ENCODE measurements around the gene FAM110D. TPM values are rescaled to one million over a fixed set of nuclear protein-coding genes. Genes with fewer than 3 reads are reported as not detected.

Gene FAM110D
- total RNA-seq, 1 donor: not detected

DNA sequence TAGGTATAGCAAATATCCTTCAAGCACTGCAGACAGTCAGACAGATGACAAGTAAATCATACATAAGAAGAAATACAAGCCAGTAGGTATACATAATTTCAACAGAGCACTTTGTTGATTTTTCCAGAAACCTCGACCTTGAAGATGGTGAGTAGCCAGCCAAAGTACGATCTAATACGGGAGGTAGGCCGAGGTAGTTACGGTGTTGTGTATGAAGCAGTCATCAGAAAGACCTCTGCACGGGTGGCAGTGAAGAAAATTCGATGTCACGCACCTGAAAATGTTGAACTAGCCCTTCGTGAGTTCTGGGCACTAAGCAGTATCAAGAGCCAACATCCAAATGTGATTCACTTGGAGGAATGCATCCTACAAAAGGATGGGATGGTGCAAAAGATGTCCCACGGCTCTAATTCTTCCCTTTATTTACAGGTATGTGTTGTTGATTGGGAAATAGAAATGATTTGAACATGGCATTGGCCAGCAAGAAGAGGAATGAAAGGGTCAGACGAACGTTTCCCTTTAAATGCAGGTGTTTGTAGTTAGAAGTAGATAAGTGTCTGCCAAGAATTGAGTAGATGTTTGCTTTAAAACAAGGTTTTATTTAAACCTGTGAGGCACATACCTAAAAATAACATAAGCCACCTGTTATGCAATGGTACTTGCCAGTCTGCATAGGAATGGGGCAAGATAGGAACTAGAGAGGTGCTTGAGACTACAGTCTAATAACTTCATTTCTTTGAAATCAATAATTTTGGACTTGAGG is 44.5 kb upstream of the FAM110D start:
- DNase-seq (ENCODE audit: low read depth): no peak
- H3K4me3 ChIP-seq (ENCODE audit: low read depth, low read length): no peak overlapping the region

DNA sequence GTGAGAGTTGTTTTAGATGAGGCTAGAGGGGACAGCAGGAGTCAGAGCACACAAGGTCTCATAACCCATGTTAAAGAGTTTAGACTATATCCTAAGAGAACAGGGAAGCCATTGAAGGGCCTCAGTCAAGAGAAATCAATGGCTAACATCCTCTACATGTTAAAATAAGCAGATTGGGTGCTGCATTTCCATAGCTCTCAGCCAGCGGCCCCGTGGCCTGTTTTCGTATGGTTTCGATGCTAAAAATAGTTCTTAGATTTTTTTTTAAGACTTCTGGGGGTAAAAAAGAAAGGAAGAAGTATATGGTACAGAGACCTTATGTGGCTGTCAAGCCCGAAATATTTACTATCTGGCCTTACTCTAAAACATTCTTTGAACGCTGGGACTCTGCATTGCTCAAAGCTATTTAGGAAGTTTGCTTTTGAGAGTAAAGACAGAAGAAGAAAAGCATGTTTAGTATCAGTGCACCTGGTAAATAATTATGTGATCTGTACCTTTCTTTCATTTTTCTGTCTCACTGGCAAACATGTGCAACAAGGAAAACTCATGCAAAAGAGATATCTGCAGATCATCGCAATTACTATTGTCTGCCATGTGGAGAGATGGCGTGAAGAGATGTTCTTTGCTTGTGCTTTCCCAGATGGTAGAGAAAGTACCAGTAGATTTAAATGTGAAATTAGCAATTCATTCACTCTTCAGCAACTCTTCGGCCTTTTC is 38.8 kb upstream of the FAM110D start:
- TF ChIP-seq, protein P1, sequence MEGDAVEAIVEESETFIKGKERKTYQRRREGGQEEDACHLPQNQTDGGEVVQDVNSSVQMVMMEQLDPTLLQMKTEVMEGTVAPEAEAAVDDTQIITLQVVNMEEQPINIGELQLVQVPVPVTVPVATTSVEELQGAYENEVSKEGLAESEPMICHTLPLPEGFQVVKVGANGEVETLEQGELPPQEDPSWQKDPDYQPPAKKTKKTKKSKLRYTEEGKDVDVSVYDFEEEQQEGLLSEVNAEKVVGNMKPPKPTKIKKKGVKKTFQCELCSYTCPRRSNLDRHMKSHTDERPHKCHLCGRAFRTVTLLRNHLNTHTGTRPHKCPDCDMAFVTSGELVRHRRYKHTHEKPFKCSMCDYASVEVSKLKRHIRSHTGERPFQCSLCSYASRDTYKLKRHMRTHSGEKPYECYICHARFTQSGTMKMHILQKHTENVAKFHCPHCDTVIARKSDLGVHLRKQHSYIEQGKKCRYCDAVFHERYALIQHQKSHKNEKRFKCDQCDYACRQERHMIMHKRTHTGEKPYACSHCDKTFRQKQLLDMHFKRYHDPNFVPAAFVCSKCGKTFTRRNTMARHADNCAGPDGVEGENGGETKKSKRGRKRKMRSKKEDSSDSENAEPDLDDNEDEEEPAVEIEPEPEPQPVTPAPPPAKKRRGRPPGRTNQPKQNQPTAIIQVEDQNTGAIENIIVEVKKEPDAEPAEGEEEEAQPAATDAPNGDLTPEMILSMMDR (IDR thresholded peaks at IDR 0.05; ENCODE audit: insufficient read depth, low read length): no peak
- no peak for DNase-seq (ENCODE audit: low read depth)
- H3K4me3 ChIP-seq (ENCODE audit: low read depth, low read length): no peak overlapping the region

More for the DNA sequence above, 44.5 kb upstream of the FAM110D start:
- TF ChIP-seq, protein P1 (IDR thresholded peaks at IDR 0.05; ENCODE audit: insufficient read depth, low read length): no peak

DNA sequence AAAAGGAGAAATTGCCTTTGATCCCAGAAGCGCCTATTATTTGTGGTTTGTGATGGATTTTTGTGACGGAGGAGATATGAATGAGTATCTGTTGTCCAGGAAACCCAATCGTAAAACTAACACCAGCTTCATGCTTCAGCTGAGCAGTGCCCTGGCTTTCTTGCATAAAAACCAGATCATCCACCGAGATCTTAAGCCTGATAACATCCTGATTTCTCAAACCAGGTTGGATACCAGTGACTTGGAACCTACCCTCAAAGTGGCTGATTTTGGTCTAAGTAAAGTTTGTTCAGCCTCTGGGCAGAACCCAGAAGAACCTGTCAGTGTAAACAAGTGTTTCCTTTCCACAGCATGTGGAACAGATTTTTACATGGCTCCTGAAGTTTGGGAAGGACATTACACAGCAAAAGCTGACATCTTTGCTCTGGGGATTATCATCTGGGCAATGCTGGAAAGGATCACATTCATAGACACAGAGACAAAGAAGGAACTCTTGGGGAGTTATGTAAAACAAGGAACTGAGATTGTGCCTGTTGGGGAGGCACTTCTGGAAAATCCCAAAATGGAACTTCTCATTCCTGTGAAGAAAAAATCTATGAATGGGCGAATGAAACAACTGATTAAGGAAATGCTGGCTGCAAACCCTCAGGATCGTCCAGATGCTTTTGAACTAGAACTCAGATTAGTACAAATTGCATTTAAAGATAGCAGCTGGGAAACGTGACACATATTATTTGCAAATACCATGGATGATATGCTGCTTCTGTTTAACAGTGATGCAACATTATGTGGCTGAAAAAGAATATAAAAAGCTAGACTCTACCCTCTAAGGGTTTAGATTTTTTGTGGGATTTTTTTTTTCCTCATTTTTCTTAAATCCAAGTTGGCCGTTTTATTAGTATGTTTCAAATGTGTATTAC is 36.8 kb upstream of the FAM110D start:
- H3K4me3 ChIP-seq (ENCODE audit: low read depth, low read length): no peak overlapping the region
- no peak for DNase-seq (ENCODE audit: low read depth)
- TF ChIP-seq, protein P1 (IDR thresholded peaks at IDR 0.05; ENCODE audit: insufficient read depth, low read length): no peak

DNA sequence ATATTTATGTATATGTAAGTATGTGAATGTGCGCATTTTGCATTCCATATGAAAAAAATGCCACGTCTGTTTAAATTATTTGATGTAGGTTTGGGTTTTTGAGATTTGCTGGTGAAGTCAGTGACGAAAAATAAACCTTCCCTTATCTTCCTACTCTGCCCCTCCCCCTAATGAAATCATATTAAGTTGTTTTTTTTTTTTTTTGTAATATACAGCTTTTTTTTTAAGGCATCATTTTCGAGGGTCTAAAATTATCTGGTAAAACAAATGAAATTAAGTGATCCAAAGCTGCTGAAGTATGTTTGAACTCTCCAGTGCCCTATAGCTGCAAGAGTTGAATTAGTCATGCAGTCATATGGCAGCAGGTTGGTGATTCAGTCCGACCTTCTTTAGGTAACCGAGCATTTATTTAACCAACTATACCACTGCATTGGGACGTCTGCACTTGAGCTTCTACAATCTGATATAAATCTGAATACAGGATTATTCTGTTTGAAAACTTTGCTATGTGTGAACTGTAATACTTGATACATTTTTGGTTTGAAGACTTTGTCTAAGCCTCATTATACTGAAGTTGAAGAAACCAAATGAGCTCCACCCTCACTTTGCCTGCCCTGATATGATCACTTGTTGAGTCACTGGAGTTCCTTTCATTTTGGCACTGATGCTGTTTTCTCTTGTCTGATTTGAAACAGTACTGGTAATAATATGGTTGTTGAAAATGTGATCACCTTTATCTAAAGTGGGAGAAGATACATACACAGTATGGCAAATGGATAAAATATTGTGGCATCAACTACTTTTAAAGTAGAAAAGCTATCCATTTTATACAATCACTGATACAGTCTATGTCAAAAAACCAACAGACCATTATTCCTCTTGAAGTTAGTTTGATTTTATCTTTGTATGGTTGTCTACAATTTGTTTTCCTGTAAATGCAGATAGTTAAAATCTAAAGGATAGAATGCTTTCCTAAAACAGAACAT is 35.6 kb upstream of the FAM110D start:
- H3K4me3 ChIP-seq (ENCODE audit: low read depth, low read length): no peak overlapping the region
- peak; percentile 53 for DNase-seq (ENCODE audit: low read depth)
- TF ChIP-seq, protein P1 (IDR thresholded peaks at IDR 0.05; ENCODE audit: insufficient read depth, low read length): no peak

DNA sequence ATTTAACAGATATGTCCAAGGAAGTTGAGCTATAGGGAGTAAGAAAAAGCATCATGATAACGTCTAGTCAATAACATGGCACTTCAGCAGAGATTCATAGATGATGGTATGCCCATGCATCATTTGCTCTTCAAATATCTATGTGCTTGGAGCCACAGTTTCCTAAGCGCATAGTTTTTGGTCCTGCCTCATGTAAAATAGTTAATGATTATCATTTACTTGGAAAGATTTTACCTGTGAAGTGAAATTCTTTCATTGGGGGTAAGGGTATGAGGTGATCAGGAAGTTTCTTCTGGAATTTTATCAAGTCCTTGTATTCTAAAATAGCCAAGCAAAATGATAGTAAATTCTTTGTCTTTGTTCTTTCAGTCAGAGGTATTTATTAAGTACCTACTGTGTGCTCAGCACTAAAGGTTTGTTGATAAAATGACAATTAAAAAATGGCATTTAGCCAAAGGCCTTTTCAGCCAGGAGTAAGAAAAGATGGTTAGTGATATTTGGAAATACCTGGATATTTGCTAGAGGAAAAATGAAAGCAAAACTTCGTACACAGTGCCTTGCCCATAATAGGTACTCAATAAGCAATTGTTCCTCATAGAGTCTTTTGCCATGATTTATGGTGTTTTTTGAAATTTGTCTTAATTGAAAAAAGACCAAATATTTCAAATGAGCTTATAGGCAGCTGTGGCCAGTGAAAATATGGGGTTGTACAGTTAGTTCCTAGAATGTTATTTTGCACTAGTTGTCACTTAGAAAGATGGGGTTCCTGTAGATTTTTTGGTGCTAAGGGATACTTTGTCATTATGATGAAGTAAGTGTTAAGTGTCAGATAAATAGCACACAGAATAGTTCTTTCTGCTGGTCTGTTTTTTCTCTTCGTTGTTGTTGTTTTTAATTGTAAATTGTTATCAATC is 34.2 kb upstream of the FAM110D start:
- TF ChIP-seq, protein P1 (IDR thresholded peaks at IDR 0.05; ENCODE audit: insufficient read depth, low read length): no peak
- H3K4me3 ChIP-seq (ENCODE audit: low read depth, low read length): no peak overlapping the region
- no peak for DNase-seq (ENCODE audit: low read depth)
